Measurements from ENCODE around the gene ABCB11.
A peak's percentile ranks its signal among the peaks of the same experiment; 100 is the strongest.
"Not testable (repeated sequence)": the region's sequence is repeated elsewhere in the genome, so short reads cannot be mapped to it uniquely, and the experiment has no call there.

ABCB11 gene

GRCh38 chr2:168901003-168901402 is 130.1 kb downstream of the ABCB11 start, which contains the start of gene G6PC2:
G6PC2 (plus strand) TSS chr2:168901291; CDS start chr2:168901332, 41 bp downstream.
- no peak for TF ChIP-seq GATA1 (IDR thresholded peaks at IDR 0.05; ENCODE audit: low read depth, low read length)
- TF ChIP-seq POLR2A (IDR thresholded peaks at IDR 0.05; ENCODE audit: low read length) = no peak
- DNase-seq = no peak

- TF ChIP-seq POLR2A (IDR thresholded peaks at IDR 0.05; ENCODE audit: low read length) (no peak), GATA1 (IDR thresholded peaks at IDR 0.05; ENCODE audit: low read depth, low read length) (no peak)
- DNase-seq = no peak
These were observed 133.7 kb downstream of the ABCB11 start for GRCh38 chr2:168897449-168897848.

- peak in 1 of 2 experiments; percentile 5 for DNase-seq
- TF ChIP-seq POLR2A (IDR thresholded peaks at IDR 0.05; ENCODE audit: low read length) (no peak), GATA1 (IDR thresholded peaks at IDR 0.05; ENCODE audit: low read depth, low read length) (no peak)
These were observed 134.3 kb downstream of the ABCB11 start for GRCh38 chr2:168896783-168897182.

- peak in 1 of 2 experiments; percentile 10 for DNase-seq
- no peak for TF ChIP-seq GATA1 (IDR thresholded peaks at IDR 0.05; ENCODE audit: low read depth, low read length)
- TF ChIP-seq POLR2A (IDR thresholded peaks at IDR 0.05; ENCODE audit: low read length) = no peak
These were observed 135.4 kb downstream of the ABCB11 start for GRCh38 chr2:168895771-168896170.

GRCh38 chr2:168894720-168895119 is 136.4 kb downstream of the ABCB11 start:
- no peak for TF ChIP-seq GATA1 (IDR thresholded peaks at IDR 0.05; ENCODE audit: low read depth, low read length)
- TF ChIP-seq POLR2A (IDR thresholded peaks at IDR 0.05; ENCODE audit: low read length) = no peak
- no peak for DNase-seq

- DNase-seq = no peak
- no peak for TF ChIP-seq POLR2A (IDR thresholded peaks at IDR 0.05; ENCODE audit: low read length)
- TF ChIP-seq GATA1 (IDR thresholded peaks at IDR 0.05; ENCODE audit: low read depth, low read length) = no peak
These were observed 137.0 kb downstream of the ABCB11 start for GRCh38 chr2:168894101-168894500.

- TF ChIP-seq POLR2A (IDR thresholded peaks at IDR 0.05; ENCODE audit: low read length) (no peak), GATA1 (IDR thresholded peaks at IDR 0.05; ENCODE audit: low read depth, low read length) (no peak)
- DNase-seq = no peak
These were observed 138.8 kb downstream of the ABCB11 start for GRCh38 chr2:168892327-168892726.

GRCh38 chr2:168890006-168890782 is 140.9 kb downstream of the ABCB11 start, which contains the start of gene SPC25:
SPC25 (minus strand) TSS chr2:168890430; CDS start chr2:168889519, 911 bp downstream.
- TF ChIP-seq POLR2A (IDR thresholded peaks at IDR 0.05; ENCODE audit: low read length) (peak; percentile 80), GATA1 (IDR thresholded peaks at IDR 0.05; ENCODE audit: low read depth, low read length) (no peak)

GRCh38 chr2:168889635-168890005 is 141.5 kb downstream of the ABCB11 start:
- TF ChIP-seq POLR2A (IDR thresholded peaks at IDR 0.05; ENCODE audit: low read length) (no peak), GATA1 (IDR thresholded peaks at IDR 0.05; ENCODE audit: low read depth, low read length) (no peak)
- DNase-seq = peak; percentile 67 to 77

More at GRCh38 chr2:168890006-168890782, 140.9 kb downstream of the ABCB11 start, which contains the start of gene SPC25:
- DNase-seq = peak; percentile 97

GRCh38 chr2:168884975-168885374 is 146.1 kb downstream of the ABCB11 start:
- TF ChIP-seq GATA1 (IDR thresholded peaks at IDR 0.05; ENCODE audit: low read depth, low read length) (no peak), POLR2A (IDR thresholded peaks at IDR 0.05; ENCODE audit: low read length) (no peak)
- peak; percentile 39 to 56 for DNase-seq

- not testable (repeated sequence) for DNase-seq
These were observed 149.0 kb downstream of the ABCB11 start for GRCh38 chr2:168882163-168882562.

- DNase-seq = no peak
- TF ChIP-seq GATA1 (IDR thresholded peaks at IDR 0.05; ENCODE audit: low read depth, low read length) (no peak), POLR2A (IDR thresholded peaks at IDR 0.05; ENCODE audit: low read length) (no peak)
These were observed 156.6 kb downstream of the ABCB11 start for GRCh38 chr2:168874368-168875054.

GRCh38 chr2:168870824-168871223 is 160.3 kb downstream of the ABCB11 start:
- not testable (repeated sequence) for DNase-seq

Data from erythroblast (primary cell).